T1000 (cell line): Measurements from ENCODE around the gene ALKBH3.

Experiments
- DNase-seq: peaks from one replicate; lab custom pipeline; 2025; ENCODE audit warnings: mixed read lengths; lab: John Stamatoyannopoulos, UW

ALKBH3 gene

DNA sequence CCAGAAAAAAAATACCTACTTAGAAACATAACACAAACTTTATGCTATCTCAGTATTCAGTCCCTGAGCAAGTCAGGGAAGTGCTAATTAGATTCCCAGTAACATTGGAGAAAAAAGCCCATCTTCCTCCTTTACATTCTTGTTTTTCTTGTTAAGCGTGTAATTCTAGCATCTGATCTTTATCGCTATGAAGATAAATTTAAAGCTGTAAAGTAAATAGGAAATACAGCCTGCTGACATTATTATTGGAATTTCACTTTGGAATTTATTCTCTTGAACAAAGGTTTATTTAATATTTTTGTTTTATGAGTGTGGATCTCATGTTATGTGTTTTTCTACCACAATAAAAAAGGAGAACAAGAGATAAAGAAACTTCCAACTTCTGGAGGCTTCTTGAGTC is 13.9 kb downstream of the ALKBH3 start:
- DNase-seq = no peak

DNA sequence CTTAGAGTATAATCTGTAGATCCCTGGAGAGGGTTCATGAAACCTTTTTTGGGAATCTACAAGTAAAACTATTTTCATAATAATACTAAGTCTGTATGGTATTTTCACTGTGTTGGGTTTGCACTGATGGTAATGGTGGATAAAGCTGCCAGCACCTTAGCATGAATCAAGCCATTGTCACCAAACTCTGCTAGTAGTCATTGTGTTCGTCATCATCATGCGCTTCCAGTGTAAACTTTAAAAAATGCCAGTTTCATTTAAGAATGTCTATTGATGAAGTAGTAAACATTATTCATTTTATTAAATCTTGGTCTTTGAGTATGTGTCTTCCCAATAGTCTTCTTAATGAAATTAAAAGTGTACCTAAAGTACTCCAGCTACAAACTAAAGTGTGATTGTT is 15.0 kb downstream of the ALKBH3 start:
- no peak for DNase-seq

DNA sequence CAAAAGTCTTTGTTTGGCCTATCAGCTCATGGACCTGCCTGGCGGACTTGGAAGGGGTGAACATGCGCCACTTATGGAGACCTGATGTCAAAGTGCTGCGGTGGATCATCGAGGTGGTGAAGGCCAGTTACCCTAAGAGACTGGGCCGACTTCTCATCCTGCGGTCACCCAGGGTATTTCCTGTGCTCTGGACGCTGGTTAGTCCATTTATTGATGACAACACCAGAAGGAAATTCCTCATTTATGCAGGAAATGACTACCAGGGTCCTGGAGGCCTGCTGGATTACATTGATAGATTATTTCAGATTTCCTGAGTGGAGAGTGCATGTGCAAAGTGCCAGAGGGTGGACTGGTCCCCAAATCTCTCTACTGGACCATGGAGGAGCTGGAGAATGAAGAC is 17.9 kb downstream of the ALKBH3 start:
- no peak for DNase-seq

DNA sequence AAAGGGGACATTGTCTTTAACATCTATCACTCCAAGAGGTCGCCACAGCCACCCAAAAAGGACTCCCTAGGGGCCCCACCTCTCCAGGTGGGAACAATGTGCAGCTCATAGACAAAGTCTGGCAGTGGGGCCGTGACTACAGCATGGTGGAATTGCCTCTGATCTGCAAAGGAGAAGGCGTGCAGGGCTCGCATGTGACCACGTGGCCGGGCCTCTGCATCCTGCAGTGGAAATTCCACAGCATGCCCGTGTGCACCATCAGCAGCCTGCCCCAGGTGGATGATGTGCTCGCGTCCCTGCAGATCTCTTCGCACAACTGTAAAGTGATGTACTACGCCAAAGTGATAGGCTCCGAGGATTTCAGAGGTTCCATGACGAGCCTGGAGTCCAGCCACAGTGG is 18.5 kb downstream of the ALKBH3 start:
- no peak for DNase-seq

DNA sequence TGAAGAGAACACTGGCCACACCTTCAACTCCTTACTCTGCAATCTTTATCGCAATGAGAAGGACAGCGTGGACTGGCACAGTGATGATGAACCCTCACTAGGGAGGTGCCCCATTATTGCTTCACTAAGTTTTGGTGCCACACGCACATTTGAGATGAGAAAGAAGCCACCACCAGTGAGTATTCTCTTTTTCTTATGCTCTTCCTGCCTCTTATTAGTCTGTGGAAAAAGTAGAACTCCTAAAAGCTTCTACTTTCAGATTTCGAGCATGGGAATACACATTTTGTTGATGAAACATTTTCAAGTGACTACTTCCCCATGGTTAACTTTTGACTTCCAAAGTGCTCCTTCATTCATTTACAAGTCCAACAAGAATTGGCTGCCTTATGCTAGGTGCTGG is 20.9 kb downstream of the ALKBH3 start:
- DNase-seq = no peak

DNA sequence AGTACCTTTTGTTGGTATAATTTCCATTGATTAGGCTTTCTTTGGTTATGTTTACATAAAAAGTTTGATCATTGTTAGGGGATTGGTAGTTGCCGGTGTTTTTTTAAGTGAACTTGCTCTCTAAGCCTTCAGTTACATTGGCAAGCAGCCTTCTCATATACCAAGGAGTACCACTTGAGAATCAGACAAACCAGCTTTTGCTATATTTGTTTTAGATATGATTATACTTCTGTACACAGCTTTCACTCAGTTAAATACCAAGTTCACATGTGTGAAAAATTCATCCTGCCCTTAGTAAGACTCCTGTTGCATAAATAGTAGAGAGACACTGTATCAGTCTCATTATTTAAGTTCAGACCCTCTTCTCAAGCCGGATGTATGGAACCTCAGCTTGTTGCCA is 22.4 kb downstream of the ALKBH3 start:
- DNase-seq = no peak

DNA sequence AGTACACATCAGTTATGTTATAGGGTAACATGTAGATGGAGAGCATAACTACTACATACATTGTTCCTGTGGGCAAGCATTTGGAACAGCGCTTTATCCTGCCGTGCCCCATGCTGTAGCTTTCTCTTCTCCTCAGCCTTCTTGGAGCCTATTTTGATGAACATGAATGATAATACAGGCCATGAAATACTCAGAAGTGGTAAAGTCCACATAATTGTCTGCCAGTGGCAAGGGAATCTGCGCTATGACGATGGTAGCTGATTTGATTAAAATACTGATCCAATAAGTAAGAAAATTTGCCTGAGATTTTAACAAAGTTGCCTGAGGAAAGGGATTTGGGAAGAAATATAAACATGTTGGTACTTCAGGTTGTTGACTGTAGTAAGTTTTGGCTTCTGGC is 23.3 kb downstream of the ALKBH3 start:
- no peak for DNase-seq

DNA sequence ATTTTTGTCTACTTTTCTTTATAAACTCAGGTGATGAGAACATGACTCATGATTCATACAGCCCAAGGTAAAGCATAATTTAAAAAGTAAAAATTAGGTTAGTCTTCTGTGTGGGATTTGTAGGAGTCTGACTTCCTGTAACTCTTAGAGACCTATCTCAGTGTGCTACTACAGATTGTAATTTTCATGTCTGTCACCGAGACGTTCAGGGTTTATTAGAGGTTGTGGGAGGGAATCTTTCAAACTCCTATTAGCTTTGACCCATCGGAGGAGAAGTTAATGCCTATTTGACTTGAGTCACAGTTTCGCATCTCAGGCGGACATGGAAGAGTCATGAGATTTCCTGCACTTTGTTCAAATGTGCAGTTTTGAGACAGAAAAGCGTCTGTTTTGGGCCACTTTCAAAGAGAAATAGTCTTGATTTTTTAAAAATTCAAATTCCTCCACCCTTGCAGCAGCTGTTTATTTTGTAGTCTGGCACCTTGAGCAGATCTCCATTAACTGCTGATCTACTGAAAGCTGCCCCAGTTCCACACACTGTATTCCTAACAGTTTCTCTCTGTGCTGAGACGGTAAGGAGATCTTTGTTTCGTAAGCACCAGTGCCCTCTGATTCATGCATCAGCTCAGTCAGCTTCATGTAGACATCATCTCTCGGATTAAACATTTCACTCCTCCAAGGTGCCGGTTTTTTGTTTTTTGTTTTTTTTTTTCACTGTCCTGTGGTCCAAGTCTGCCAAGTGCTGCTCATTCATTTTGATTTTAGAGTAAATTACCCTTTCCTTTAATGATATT is 24.3 kb downstream of the ALKBH3 start:
- no peak for DNase-seq

DNA sequence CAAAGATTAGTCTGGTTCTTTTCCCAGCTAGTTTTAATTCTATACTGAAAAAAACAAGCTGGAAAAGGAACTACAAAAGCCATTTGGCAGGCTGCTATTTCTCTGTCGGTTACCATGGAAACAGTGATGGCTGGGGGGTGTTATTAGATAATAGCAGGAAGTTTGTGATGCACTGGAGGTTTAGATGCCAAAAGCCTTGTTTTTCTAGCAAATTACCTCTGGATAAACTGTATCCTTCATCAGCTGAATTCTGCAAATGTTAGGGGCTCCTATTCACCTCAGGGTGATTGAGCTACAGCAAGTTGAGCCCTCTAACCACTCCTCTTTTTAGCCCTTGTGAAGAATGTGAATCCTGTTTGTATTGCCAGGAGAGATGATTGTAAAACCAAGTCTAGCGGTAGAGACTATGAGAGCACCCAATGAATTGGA is 25.2 kb downstream of the ALKBH3 start:
- no peak for DNase-seq

DNA sequence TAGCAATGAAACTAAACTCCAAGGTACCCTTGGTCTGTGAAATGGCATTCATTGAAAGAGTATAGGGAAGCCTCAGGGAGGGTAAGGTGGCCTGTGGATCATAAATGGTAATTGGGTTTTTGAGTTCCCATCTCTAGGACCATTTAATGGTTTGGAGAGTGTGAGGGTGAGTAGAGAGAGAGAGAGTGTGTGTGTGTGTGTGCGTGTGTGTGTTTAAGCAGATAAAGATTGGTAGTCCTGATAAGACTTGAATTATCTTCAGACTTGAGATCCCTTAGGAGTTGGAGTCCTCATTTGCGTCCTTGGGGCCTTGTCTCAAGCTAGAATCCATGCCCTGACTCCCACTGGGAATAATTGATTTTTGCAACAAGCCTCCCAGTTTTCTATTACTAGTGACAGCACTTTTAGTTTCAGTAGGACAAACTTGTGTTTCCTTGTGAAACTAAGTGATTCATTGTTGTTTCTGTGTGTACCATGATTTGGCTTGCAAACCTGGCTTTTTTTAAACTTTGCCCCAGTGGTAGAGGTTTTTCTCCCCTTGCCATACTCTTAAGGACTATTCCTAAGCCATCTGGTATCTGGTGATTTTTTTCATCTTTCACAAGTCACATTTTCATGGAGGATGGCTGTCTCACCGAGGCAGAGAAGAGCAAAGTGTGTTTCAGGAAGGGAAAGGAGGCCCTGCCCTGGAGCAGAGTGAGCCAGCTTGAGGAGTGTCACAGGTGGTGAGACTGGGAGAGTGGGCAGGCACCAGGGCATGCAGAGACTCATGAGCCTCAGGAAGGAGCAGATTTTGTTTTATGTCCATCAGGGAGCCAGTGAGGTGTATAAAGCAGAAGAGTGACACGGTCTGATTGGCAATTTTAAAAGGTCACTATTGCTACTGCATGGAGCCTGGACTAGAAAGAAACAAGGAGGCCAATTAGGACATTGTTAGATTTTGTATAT is 26.7 kb downstream of the ALKBH3 start:
- DNase-seq = no peak

DNA sequence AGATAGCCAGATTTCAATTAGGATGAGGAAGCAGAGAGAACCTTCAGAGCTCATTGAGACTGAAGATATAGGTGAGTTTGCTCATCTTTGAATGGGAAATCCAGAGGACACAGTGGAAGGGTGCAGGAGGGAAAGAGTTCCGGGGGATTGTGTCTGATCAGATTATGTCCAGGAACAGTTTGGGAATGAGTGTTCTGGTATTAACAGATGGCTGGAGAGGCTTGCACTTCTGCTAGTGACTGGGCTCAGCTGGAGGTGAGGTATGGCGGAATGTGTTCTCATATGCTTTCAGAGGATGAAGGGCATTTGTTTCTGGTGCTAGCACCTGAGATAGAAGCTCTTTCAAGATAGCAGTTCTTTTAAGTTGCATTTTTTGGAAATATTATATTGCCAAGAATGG is 27.6 kb downstream of the ALKBH3 start:
- no peak for DNase-seq

DNA sequence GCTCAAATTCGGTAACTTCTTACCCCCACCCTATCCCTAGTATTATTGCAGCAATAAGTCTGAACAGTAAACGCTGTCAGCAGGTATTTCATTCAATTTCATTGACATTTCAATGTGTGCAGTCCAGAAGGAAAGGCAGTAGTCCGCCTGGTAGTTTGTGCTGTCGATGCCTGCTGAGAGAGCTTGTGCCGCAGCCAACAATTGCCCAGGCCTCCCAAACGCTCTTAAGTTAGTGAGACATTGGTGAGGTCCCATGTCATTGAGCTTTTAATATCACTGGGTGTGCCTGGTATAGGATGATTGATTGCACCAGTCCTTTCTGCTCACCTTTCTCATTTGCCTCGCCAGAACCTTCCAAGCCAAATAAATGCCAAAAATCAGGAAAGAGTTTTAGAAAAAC is 28.1 kb downstream of the ALKBH3 start:
- DNase-seq = no peak

DNA sequence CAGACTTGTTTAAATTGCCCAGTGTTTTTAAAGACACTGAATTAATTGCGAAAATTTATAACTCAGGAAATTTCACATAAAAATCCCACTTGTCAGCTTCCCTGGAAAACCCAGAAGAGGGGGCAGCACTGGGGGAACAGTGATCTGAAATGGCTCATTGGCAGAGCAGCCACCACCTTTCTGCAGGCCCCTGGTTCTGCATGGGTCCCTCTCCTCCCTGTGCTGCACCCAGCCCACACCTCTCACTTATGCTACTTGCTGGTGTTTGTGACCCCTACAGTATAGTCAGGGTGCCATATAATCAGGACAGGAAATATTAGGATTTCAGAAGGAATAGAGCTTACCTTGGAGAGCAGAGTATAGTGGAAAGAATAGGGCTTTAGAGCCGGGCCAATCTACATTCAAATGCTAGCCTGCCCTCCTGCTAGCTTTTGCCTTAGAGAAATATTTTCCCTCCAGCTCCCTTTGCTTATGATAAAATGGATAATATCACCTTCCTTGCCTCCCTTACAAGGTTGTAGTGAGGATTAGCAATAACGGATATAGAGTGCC is 33.3 kb downstream of the ALKBH3 start:
- no peak for DNase-seq

DNA sequence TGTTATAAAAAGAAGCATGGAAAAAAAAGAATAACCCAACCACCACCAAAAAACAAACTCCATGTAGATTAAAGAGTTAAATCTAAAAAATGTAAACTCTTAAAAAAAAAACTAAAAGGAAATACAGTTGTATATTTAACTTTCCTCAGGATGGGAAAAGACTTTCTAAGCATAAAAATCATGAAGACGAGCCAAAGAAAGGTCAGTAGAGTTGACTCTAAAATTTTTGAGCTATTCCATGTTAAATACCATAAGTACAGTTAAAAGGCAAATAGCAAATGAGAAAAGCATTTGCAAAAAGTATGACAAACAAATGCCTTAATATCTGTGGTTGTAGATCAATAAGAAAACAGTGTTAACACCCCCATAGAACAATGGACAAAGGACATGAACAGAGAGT is 33.8 kb downstream of the ALKBH3 start:
- no peak for DNase-seq

DNA sequence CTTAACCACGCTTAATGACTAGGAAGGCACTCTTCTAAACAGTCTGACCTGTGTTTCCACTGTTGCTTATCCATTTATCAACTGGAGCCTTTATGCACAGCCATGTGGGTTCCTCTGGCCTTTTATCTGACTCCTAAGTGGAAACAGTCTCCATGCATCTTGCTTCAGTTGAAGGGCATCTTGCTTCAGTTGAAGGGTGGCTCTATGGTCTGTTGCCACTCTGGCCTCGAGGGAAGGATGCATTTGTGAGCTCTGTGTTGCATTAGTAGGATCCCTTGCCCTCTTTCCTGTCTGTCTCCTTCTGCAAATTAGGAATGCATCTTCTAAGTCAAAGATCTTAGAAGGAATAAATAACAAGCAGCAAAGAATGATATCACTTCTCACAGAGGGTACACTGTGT is 36.0 kb downstream of the ALKBH3 start:
- no peak for DNase-seq

DNA sequence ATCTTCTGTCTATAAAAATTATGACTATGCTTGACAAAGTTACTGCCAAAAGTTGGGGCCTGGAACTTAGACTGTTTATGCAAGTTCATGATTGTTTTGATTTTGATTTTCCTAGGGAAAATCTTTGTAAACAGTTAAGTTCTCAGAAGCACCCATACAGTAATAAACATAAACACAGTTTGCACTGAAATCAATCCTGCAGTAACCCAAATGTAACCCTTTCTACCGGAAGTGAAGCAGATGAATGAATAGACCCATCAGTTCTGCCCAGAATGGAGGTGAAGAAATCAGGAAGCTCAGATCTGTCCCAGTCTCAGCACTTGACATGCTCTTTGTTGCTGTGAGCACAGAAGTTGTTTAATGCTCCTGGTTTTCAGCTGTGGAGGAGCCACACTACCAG is 37.2 kb downstream of the ALKBH3 start:
- no peak for DNase-seq

DNA sequence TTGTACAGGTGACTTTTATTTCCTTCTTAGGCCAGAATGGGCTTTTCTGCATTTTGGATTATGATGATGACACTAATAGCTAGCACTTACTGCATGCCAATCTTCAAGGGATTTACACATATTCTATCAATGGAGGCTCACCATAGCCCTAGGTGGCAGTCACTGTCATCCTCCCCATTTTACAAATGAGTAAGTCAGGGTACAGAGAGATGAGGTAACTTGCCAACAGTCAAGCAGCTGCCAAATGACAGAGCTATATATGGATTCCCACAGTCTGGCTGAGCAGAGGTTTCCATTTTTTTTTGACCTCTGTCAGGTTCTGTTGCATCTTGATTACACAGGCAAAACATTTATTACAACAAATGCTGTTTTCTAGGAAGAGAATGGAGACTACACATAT is 38.0 kb downstream of the ALKBH3 start:
- no peak for DNase-seq

DNA sequence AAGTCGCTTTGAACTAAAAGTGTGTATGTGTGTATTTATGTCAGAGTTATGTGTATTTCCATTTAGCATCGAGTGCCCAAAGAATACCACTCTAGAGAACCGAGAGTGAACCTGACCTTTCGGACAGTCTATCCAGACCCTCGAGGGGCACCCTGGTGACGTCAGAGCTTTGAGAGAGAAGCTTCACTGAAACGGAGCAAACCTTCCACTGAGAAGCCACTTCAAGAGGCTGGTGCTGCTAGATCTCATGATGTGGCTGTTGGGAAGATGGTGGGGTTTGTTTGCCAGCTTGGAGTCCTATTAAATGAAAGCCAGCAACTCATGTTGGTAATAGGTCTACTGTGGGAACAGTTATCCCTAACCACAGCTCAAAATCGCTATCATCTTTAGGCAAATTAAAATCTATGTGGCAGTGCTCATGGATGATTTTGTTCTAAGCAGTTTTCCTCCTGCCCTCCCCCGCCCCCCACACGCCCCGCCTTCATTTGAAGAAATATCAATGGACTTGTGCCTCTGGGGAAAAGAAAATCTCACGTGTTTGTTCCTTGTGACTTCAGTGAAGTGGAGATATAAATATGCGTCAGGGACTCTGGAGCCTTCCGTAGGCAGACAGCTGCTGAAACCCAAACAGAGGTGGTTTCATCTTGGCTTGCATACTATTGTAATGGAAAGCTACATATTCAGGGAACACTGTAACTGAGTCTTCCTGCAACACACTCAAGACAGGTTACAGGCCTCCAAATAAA is 39.4 kb downstream of the ALKBH3 start:
- DNase-seq = no peak

DNA sequence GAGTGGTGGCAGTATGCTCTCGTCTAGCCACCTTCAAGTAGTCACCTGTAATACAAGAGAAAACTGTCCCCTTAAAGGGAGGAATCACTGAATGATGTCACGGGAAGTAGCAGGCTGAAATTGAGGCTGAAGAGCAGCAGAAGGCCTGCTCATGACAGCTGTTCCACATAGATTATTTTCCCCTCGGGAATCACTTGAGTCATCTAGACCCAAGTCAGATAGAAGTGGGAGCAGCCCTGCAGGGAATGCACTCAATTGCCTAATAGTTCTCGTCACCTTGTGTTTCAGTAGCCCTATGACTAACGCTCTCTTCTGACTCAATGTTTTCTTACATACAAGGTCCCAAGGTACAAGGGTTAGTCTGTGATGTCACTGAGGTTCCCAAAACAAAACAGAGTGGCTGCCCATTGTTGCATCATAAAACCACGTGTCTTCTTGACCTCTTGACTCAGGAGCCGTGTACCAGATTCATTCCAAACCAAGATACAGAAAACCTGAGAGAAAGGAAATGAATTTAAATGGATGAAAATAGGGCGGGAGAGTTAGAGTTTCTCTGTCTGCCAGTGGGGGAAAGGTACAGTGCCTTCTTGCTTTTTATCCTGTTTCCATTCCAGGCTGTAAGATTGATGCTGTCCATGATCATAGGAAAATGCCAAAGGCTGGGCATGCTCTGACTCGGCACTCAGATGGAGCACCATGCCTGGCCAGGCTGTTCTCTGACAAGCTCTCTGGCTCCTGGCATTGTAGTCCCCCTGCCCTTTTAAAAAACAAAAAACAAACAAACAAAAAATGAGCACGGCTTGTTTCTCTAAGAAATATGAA is 40.2 kb downstream of the ALKBH3 start:
- DNase-seq = peak; percentile 85

DNA sequence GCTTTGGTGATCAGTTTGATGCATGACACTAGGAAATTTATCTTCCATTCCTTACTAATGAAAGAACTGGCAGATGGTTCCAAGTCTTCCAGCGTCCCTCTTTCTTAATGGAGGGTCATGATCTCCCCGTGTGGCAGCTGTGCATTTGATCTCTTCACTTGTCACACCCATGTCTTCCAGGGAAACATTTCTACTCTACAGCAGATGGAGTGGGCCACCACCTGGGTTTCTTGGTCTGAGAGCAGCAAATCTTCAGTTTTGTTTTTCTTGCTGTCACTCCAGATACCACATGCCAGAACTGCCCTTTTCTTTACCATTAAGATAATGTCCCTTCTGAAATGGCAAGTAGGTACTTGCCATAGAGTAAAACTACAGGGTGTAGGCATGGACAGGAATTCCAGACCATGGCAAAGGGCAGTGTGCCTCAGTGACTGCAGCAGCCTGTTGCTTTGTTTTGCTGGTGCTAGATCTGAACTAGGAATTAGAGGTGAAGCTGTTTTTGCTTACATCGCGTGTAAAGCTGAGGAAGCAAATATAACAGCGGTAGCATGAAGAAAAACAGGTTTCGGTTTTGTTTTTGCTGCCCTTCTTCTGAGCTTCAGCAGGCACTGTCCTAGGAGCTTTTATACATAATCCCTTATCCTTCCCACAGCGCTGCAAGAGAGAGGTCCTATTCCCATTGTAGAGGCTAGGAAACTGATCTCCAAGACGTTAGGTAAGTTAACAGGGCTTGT is 41.1 kb downstream of the ALKBH3 start:
- DNase-seq = no peak

DNA sequence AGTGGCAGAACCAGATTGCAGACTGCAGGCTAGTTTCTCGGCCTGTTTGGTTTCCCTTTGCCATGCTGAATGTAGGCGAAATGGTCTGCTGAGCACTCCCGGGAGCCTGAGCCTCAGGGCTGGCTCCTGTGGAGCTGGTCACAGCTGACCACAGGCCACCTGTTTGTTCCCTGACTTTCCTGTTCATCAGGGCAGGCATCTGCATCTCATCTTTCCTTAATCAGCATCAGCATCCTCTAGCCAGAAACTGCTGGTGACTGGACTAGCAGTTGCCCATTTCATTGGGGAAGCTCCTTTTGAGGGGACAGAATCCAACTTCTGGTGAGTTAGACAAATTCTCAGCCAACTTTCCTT is 41.6 kb downstream of the ALKBH3 start:
- no peak for DNase-seq
